22Rv1 (cell line): ENCODE data around the gene TXNL4A.

Experiments used
- CTCF ChIP-seq: fragments of 450-650 bp; IDR thresholded peaks from 2 replicates; pipeline ENCODE4 v1.5.1; 2017; ENCODE audit warnings: mild to moderate bottlenecking
- ZFX ChIP-seq: fragments of 450-650 bp; IDR thresholded peaks from 2 replicates; pipeline ENCODE4 v1.6.1; 2017; ENCODE audit warnings: antibody characterized with exemption, borderline replicate concordance

- TF ChIP-seq CTCF: no peak
- TF ChIP-seq ZFX: no peak
These were observed 32.1 kb downstream of the TXNL4A start for GRCh38 chr18:79956276-79956675.
